K562 (cell line): ENCODE results near the gene EBF4. TPM values are rescaled to one million over a fixed set of nuclear protein-coding genes. Genes with fewer than 3 reads are reported as not detected.

Experiments used
- ATAC-seq: fragments of 200-7000 bp; cut with Tn5 transposase; 3 replicates; pipeline ENCODE4 v1.9.1; 2020; ENCODE audit warnings: moderate library complexity
- BruUV-seq: library from RNA; stranded (reverse); fragments of 400-500 nt; replicated peaks from 2 replicates; lab custom pipeline; 2021; lab: Mats Ljungman, UMichigan
- CTCF ChIA-PET: fragments of 300-600 bp; formaldehyde crosslinking; extraction: SDS; loops from one replicate; lab custom pipeline; 2021; ENCODE audit warnings: low intra/inter-chr PET ratio; lab: Yijun Ruan, JAX
- POLR2A ChIA-PET: fragments of 300-600, 350-650 bp; sonication (Branson Sonifier 250); formaldehyde crosslinking; extraction: SDS; loops from one replicate; lab custom pipeline; 2021; ENCODE audit warnings: antibody characterized with exemption, inconsistent platforms; lab: Yijun Ruan, JAX
- DNase-seq, 4 experiments: peaks; one replicate each; pipeline versions ENCODE4 v3.0.0 to v3.0.0-alpha.2; 2011 to 2018; ENCODE audit warnings: low spot score in 3 of 4, mixed read lengths in 3 of 4; ENCODE audit errors: extremely low read depth in 1 of 4
- FAIRE-seq: peaks from 2 replicates; lab custom pipeline; 2011; peaks lifted over from hg19 to GRCh38; lab: Jason Lieb, UNC
- H2AFZ ChIP-seq: 2 replicates; pipeline ENCODE4 v1.6.0; 2011; ENCODE audit warnings: low read depth, low read length, control low read depth, inconsistent platforms
- H3K27ac ChIP-seq: fragments of 200-600 bp; 3 replicates; pipeline ENCODE4 v1.8.0; 2011; ENCODE audit warnings: low read depth, mild to moderate bottlenecking, control low read depth, inconsistent platforms, low read length, moderate library complexity, mixed read lengths; ENCODE audit errors: extremely low read depth
- H3K27me3 ChIP-seq, 2 experiments: fragments of 300-600 bp in 1 of 2; 2 replicates in 1 of 2; 3 replicates in 1 of 2; pipeline versions ENCODE4 v1.6.0 to v1.8.0; 2011; ENCODE audit warnings: inconsistent platforms in 2 of 2, low read length in 2 of 2, mild to moderate bottlenecking in 1 of 2, mixed read lengths in 1 of 2, moderate library complexity in 1 of 2; ENCODE audit not compliant: control insufficient read depth in 2 of 2, insufficient read depth in 2 of 2
- H3K36me3 ChIP-seq: fragments of 300-600 bp; 3 replicates; pipeline ENCODE4 v1.8.0; 2011; ENCODE audit warnings: mild to moderate bottlenecking, low read length, inconsistent platforms; ENCODE audit not compliant: control insufficient read depth, insufficient read depth
- H3K4me1 ChIP-seq, 2 experiments: fragments of 200-600 bp in 1 of 2; replicated peaks in 1 of 2; 2 replicates in 1 of 2; 3 replicates in 1 of 2; pipeline versions ENCODE4 v1.5.1 to v1.8.0; 2011; ENCODE audit warnings: inconsistent platforms in 2 of 2, low read length in 2 of 2, mild to moderate bottlenecking in 1 of 2, mixed read lengths in 1 of 2, moderate library complexity in 1 of 2; ENCODE audit not compliant: control insufficient read depth in 2 of 2, insufficient read depth in 2 of 2
- H3K4me2 ChIP-seq: 2 replicates; pipeline ENCODE4 v1.6.1; 2011; ENCODE audit warnings: low read length, control low read depth, inconsistent platforms, mixed read lengths; ENCODE audit not compliant: insufficient read depth
- H3K4me3 ChIP-seq: fragments of 200-600 bp; sonication (generic), shearing (Covaris generic); 2 replicates; pipeline ENCODE4 v1.5.1; 2016; ENCODE audit warnings: control low read depth, inconsistent platforms
- H3K79me2 ChIP-seq: fragments of 200-600 bp; 3 replicates; pipeline ENCODE4 v1.8.0; 2011; ENCODE audit warnings: low read length, inconsistent platforms; ENCODE audit not compliant: control insufficient read depth, insufficient read depth
- H3K9ac ChIP-seq, 2 experiments: 2 replicates each; pipeline versions ENCODE4 v1.6.0 to v1.6.1; 2011; ENCODE audit warnings: low read depth in 2 of 2, low read length in 2 of 2, control low read depth in 1 of 2, inconsistent platforms in 1 of 2, mild to moderate bottlenecking in 1 of 2, mixed read lengths in 1 of 2; ENCODE audit not compliant: insufficient read depth in 1 of 2
- H3K9me1 ChIP-seq: one replicate; pipeline ENCODE4 v1.6.0; 2011; ENCODE audit warnings: inconsistent platforms, mild to moderate bottlenecking, low read length, moderate library complexity; ENCODE audit not compliant: control insufficient read depth, insufficient read depth
- H3K9me3 ChIP-seq: replicated peaks from 2 replicates; pipeline ENCODE4 v1.5.1; 2011; ENCODE audit warnings: low read depth, low read length, inconsistent platforms; ENCODE audit not compliant: control insufficient read depth, insufficient read depth
- H4K20me1 ChIP-seq: replicated peaks from 2 replicates; pipeline ENCODE4 v1.6.1; 2011; ENCODE audit warnings: low read length, inconsistent platforms, mixed read lengths; ENCODE audit not compliant: control insufficient read depth, insufficient read depth
- BHLHE40 ChIP-seq: IDR thresholded peaks from 2 replicates; pipeline ENCODE4 v1.6.1; 2011; ENCODE audit warnings: low read length, improper control_type of control experiment
- FOSL1 ChIP-seq: fragments of 200-800 bp; sonication (Bioruptor generic); conservative IDR thresholded peaks from 2 replicates; pipeline ENCODE4 v1.6.1; 2016; ENCODE audit warnings: missing genetic modification characterization, missing compliant biosample characterization
- IRF2 ChIP-seq: sonication (generic); formaldehyde crosslinking; IDR thresholded peaks from 2 replicates; pipeline ENCODE4 v1.8.1; 2022; ENCODE audit warnings: mild to moderate bottlenecking, missing genetic modification reagents
- KAT7 ChIP-seq: sonication (generic); formaldehyde crosslinking; IDR thresholded peaks from 2 replicates; pipeline ENCODE4 v1.8.0; 2022; ENCODE audit warnings: missing genetic modification reagents, mild to moderate bottlenecking, borderline replicate concordance
- MEF2D ChIP-seq: conservative IDR thresholded peaks from 2 replicates; pipeline ENCODE4 v1.6.1; 2016; ENCODE audit warnings: low read depth, missing genetic modification characterization, missing compliant biosample characterization
- MYBL2 ChIP-seq, 2 experiments: fragments of 450-650 bp in 1 of 2; sonication (generic) in 1 of 2; formaldehyde crosslinking in 1 of 2; IDR thresholded peaks; 2 replicates each; pipeline versions ENCODE4 v1.6.1 to v1.8.1; 2017 to 2022; ENCODE audit warnings: borderline replicate concordance in 1 of 2, inconsistent platforms in 1 of 2, low read depth in 1 of 2, mild to moderate bottlenecking in 1 of 2, missing genetic modification reagents in 1 of 2, moderate library complexity in 1 of 2
- NCOA2 ChIP-seq, 2 experiments: fragments of 450-650 bp; IDR thresholded peaks; 2 replicates each; pipeline ENCODE4 v1.6.1; 2018; ENCODE audit warnings: mild to moderate bottlenecking in 2 of 2, moderate library complexity in 1 of 2; ENCODE audit not compliant: partially characterized antibody in 2 of 2
- PPARD ChIP-seq: fragments of 250-450 bp; sonication (Bioruptor Pico); IDR thresholded peaks from 2 replicates; pipeline ENCODE4 v1.8.0; 2022; ENCODE audit warnings: inconsistent platforms, mild to moderate bottlenecking, moderate library complexity
- RB1 ChIP-seq: fragments of 450-650 bp; IDR thresholded peaks from 2 replicates; pipeline ENCODE4 v1.6.1; 2017; ENCODE audit warnings: low read depth, mild to moderate bottlenecking
- RCOR1 ChIP-seq, 2 experiments: IDR thresholded peaks; 2 replicates each; pipeline ENCODE4 v1.6.1; 2012; ENCODE audit warnings: low read depth in 2 of 2, low read length in 2 of 2, borderline replicate concordance in 1 of 2, improper control_type of control experiment in 1 of 2
- SETDB1 ChIP-seq: IDR thresholded peaks from one replicate; pipeline ENCODE4 v1.6.1; 2012; ENCODE audit warnings: low read length, control low read depth, inconsistent platforms
- ZNF197 ChIP-seq: fragments of 200-800 bp; sonication (Bioruptor generic); IDR thresholded peaks from 2 replicates; pipeline ENCODE4 v1.6.1; 2016; ENCODE audit warnings: low read depth, missing genetic modification characterization, missing compliant biosample characterization
- ZNF644 ChIP-seq: fragments of 200-800 bp; sonication (Bioruptor generic); IDR thresholded peaks from 2 replicates; pipeline ENCODE4 v1.6.1; 2016; ENCODE audit warnings: low read depth, missing genetic modification characterization, missing compliant biosample characterization
- WGBS: fragments of 100-300 bp; shearing (Covaris generic); methylation state at CpG from one replicate; pipeline ENCODE4 v1.1.6; 2016; ENCODE audit warnings: low coverage, mixed read lengths; ENCODE audit not compliant: insufficient coverage; ENCODE audit errors: missing lambda C conversion rate; 5-methylcytosine and 5-hydroxymethylcytosine counted together
- in situ Hi-C: fragments of 300-500 bp; cut with MboI; formaldehyde crosslinking; loops from 4 replicates; pipeline ENCODE4 v1.15.0; 2018; ENCODE audit warnings: inconsistent platforms, mixed read lengths
- intact Hi-C: fragments of 100-400 bp; cut with micrococcal nuclease; formaldehyde crosslinking; loops from 2 replicates; pipeline ENCODE4 v1.14.2; 2022
- polyA plus RNA-seq, 8 experiments: library from polyadenylated mRNA; depleted of rRNA in 4 of 8; stranded (reverse) in 5 of 8; unstranded in 3 of 8; fragments of >200 nt; fragmentation: Nextera tagmentation in 2 of 8; fragmentation: Illumina TruSeq in 1 of 8; extraction: Ambion mirVana in 2 of 8; extraction: Trizol in 1 of 8; gene quantifications; 2 replicates each; pipeline versions ENCODE4 v1.2.1 to v1.2.3, GENCODE V29; 2011 to 2014; ENCODE audit warnings: inconsistent platforms in 1 of 8, missing spikeins in 1 of 8
- total RNA-seq, 7 experiments: library from RNA; depleted of rRNA in 6 of 7; stranded (reverse); fragments of >200 nt in 6 of 7; fragmentation: Illumina TruSeq in 2 of 7; extraction: Trizol in 2 of 7; gene quantifications; 2 replicates each; pipeline versions ENCODE4 v1.2.1 to v1.2.3, GENCODE V29; 2011 to 2021; ENCODE audit warnings: low replicate concordance in 1 of 7
- TF ChIP-seq, protein P1 (sequence below), 2 experiments: IDR thresholded peaks in 1 of 2; conservative IDR thresholded peaks in 1 of 2; 2 replicates each; pipeline ENCODE4 v1.6.1; 2016; ENCODE audit warnings: low read depth in 2 of 2, mild to moderate bottlenecking in 1 of 2, missing compliant biosample characterization in 1 of 2, missing genetic modification characterization in 1 of 2, moderate library complexity in 1 of 2
- TF ChIP-seq, protein P2 (sequence below): fragments of 250-450 bp; sonication (Bioruptor Pico); IDR thresholded peaks from 2 replicates; pipeline ENCODE4 v1.5.0; 2021; ENCODE audit warnings: mild to moderate bottlenecking, borderline replicate concordance

EBF4 gene
- total and polyA plus RNA-seq, 9 of the 15 experiments (the other 6 are each of a cell fraction or from before 2014, with no cell fraction given): 0.09 TPM; not detected in 8

DNA sequence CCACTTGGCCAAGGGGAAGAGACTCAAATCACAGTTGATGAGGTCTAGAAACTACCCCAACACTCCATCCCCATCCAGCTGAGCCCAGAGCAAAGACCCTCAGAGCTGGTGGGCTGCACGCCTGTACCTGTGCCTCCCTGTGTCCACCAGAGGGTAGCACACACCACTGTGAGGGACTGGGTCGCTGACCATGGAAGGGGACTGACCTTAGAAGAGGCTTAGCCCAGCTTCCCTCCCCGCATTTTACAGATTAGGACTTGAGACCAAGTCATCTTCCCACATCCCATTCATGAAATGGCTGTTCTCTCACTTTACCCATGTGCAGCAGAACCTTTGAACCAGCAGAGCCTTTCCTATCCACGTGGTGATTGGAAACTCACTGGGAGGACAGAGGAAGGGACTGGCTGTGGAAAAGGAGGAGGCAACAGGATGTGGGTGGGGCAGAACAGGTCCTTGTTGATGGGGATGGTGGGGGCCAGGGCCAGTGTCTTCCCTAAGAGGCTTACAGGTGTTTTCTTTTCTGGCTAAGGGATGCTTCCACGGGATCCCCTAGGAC, 63.6 kb downstream of the EBF4 start (continued):
- TF ChIP-seq IRF2 (CRISPR knock-in tag): no peak
- no peak for TF ChIP-seq RCOR1 (IDR thresholded peaks at IDR 0.05; ENCODE audit: borderline replicate concordance in 1 of 2, low read depth in 2 of 2, low read length in 2 of 2)
- TF ChIP-seq, protein P1, sequence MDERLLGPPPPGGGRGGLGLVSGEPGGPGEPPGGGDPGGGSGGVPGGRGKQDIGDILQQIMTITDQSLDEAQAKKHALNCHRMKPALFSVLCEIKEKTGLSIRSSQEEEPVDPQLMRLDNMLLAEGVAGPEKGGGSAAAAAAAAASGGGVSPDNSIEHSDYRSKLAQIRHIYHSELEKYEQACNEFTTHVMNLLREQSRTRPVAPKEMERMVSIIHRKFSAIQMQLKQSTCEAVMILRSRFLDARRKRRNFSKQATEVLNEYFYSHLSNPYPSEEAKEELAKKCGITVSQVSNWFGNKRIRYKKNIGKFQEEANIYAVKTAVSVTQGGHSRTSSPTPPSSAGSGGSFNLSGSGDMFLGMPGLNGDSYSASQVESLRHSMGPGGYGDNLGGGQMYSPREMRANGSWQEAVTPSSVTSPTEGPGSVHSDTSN (CRISPR knock-in tag; IDR thresholded peaks at IDR 0.05; ENCODE audit: low read depth): no peak
- TF ChIP-seq, protein P1 (tag; conservative IDR thresholded peaks at IDR 0.05; ENCODE audit: low read depth): no peak
- TF ChIP-seq KAT7 (CRISPR knock-in tag): no peak

DNA sequence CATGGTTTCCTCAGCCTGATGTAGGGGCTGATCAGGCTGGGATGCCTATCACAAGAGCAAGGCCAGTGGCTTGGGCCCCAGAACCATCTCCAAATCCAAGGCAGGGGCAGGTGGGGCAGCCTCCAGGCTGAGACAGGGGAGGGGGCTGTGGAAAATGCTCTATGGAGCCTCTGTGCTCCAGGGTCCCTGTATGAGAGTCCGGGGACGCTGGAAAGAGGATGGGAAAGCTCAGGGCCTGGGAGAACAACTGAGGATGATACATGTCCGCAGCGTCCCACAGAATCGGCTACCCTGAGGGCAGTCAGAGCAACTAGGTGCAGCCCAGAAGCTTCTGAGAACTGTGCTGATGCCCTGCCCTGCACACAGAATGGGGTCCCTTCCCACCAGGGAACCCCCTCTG, 64.4 kb downstream of the EBF4 start:
- H3K36me3 ChIP-seq: no peaks in the 10 kb centered on the region
- TF ChIP-seq NCOA2 (IDR thresholded peaks at IDR 0.05; ENCODE audit: partially characterized antibody in 2 of 2) (no peak), RB1 (no peak), ZNF197 (CRISPR knock-in tag) (no peak), BHLHE40 (no peak), PPARD (no peak), SETDB1 (no peak), ZNF644 (tag) (no peak), MYBL2 (IDR thresholded peaks at IDR 0.05; ENCODE audit: low read depth) (no peak), MYBL2 (CRISPR knock-in tag; IDR thresholded peaks at IDR 0.05; ENCODE audit: borderline replicate concordance) (no peak), MEF2D (tag) (no peak), FOSL1 (tag) (no peak)
- TF ChIP-seq, protein P2, sequence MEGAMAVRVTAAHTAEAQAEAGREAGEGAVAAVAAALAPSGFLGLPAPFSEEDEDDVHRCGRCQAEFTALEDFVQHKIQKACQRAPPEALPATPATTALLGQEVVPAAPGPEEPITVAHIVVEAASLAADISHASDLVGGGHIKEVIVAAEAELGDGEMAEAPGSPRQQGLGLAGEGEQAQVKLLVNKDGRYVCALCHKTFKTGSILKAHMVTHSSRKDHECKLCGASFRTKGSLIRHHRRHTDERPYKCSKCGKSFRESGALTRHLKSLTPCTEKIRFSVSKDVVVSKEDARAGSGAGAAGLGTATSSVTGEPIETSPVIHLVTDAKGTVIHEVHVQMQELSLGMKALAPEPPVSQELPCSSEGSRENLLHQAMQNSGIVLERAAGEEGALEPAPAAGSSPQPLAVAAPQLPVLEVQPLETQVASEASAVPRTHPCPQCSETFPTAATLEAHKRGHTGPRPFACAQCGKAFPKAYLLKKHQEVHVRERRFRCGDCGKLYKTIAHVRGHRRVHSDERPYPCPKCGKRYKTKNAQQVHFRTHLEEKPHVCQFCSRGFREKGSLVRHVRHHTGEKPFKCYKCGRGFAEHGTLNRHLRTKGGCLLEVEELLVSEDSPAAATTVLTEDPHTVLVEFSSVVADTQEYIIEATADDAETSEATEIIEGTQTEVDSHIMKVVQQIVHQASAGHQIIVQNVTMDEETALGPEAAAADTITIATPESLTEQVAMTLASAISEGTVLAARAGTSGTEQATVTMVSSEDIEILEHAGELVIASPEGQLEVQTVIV (CRISPR knock-in tag): no peak

More for the DNA sequence above, 64.4 kb downstream of the EBF4 start:
- H3K79me2 ChIP-seq: no peaks in the 10 kb centered on the region
- no peak overlapping the region for H3K27ac ChIP-seq
- 0% methylated on average over 4 of the region's 5 CpGs for WGBS
- H3K9ac ChIP-seq: no peak overlapping the region
- H3K27me3 ChIP-seq: peaks cover 0 to 24% of the 10 kb centered on the region in 2 experiments; a peak in 2 of 5 replicates
- no peaks in the 10 kb centered on the region for H4K20me1 ChIP-seq
- no peak overlapping the region for H3K4me3 ChIP-seq
- in situ Hi-C loops: loop anchor here (5.0 to 10.0 kb wide), 2 partner anchors 90 to 238 kb away; no protein-coding TSS in a partner anchor
- ChIA-PET POLR2A (interaction anchor here (0.6 kb wide), 1 partner anchor 268 kb away, joined by 4 read pairs; no protein-coding TSS in a partner anchor), CTCF (interaction anchor here (3.2 kb wide), 1 partner anchor 95 kb away, joined by 24 read pairs; no protein-coding TSS in a partner anchor)
- H3K4me2 ChIP-seq: no peak overlapping the region
- intact Hi-C loops: loop anchor here (2.0 kb wide), 1 partner anchor 244 kb away; no protein-coding TSS in a partner anchor
- no peak for FAIRE-seq
- no TSS peak for BruUV-seq
- ATAC-seq: no peak
- no peak for DNase-seq
- H3K9me3 ChIP-seq: no peaks in the 10 kb centered on the region
- H2AFZ ChIP-seq: no peak overlapping the region
- H3K4me1 ChIP-seq: peaks cover 2 to 22% of the 10 kb centered on the region in 2 experiments; a peak in 4 of 5 replicates
- H3K9me1 ChIP-seq: no peaks in the 10 kb centered on the region
